ENCODE measurements around the gene SHB. TPM values are rescaled to one million over a fixed set of nuclear protein-coding genes. Genes with fewer than 3 reads are reported as not detected.
"Not testable (repeated sequence)": the region's sequence is repeated elsewhere in the genome, so short reads cannot be mapped to it uniquely, and the experiment has no call there.

Gene SHB
- total RNA-seq, 1 donor from 2014 or later, result 54.5 TPM

GRCh38 chr9:37969558-37970300, 99.3 kb downstream of the SHB start:
- no peak for DNase-seq (ENCODE audit: low spot score)

GRCh38 chr9:37969130-37969529, 99.9 kb downstream of the SHB start:
- DNase-seq (ENCODE audit: low spot score), result peak; percentile 91

- DNase-seq (ENCODE audit: low spot score), result no peak
Measured at GRCh38 chr9:37968228-37968701, 100.8 kb downstream of the SHB start.

- no peak for DNase-seq (ENCODE audit: low spot score)
Measured at GRCh38 chr9:37967761-37968080, 101.3 kb downstream of the SHB start.

- no peak for DNase-seq (ENCODE audit: low spot score)
Measured at GRCh38 chr9:37967014-37967760, 101.8 kb downstream of the SHB start.

GRCh38 chr9:37966412-37967013, 102.5 kb downstream of the SHB start:
- peak; percentile 67 for DNase-seq (ENCODE audit: low spot score)

- DNase-seq (ENCODE audit: low spot score), result not testable (repeated sequence)
Measured at GRCh38 chr9:37965676-37966345, 103.2 kb downstream of the SHB start.

GRCh38 chr9:37965116-37965515, 103.9 kb downstream of the SHB start:
- no peak for DNase-seq (ENCODE audit: low spot score)

GRCh38 chr9:37964740-37965081, 104.3 kb downstream of the SHB start:
- no peak for DNase-seq (ENCODE audit: low spot score)

- no peak for DNase-seq (ENCODE audit: low spot score)
Measured at GRCh38 chr9:37963936-37964739, 104.9 kb downstream of the SHB start.

- no peak for DNase-seq (ENCODE audit: low spot score)
Measured at GRCh38 chr9:37961351-37961750, 107.7 kb downstream of the SHB start.

- DNase-seq (ENCODE audit: low spot score), result no peak
Measured at GRCh38 chr9:37960631-37961030, 108.4 kb downstream of the SHB start.

GRCh38 chr9:37959976-37960375, 109.1 kb downstream of the SHB start:
- no peak for DNase-seq (ENCODE audit: low spot score)

- no peak for DNase-seq (ENCODE audit: low spot score)
Measured at GRCh38 chr9:37958154-37958553, 110.9 kb downstream of the SHB start.

GRCh38 chr9:37957664-37957953, 111.4 kb downstream of the SHB start:
- DNase-seq (ENCODE audit: low spot score), result no peak

GRCh38 chr9:37956904-37957663, 111.9 kb downstream of the SHB start:
- no peak for DNase-seq (ENCODE audit: low spot score)

- DNase-seq (ENCODE audit: low spot score), result no peak
Measured at GRCh38 chr9:37956423-37956820, 112.6 kb downstream of the SHB start.

GRCh38 chr9:37955781-37956422, 113.1 kb downstream of the SHB start:
- no peak for DNase-seq (ENCODE audit: low spot score)

- DNase-seq (ENCODE audit: low spot score), result no peak
Measured at GRCh38 chr9:37954581-37954981, 114.4 kb downstream of the SHB start.

- peak; percentile 42 for DNase-seq (ENCODE audit: low spot score)
Measured at GRCh38 chr9:37953775-37954437, 115.1 kb downstream of the SHB start.
